Left lung (tissue), 10 donors: Measurements from ENCODE around the gene ENOX2. TPM values are rescaled to one million over a fixed set of nuclear protein-coding genes. Genes with fewer than 3 reads are reported as not detected.

Experiments
- ATAC-seq: fragments of 200-7000 bp; cut with Tn5 transposase; one replicate; pipeline ENCODE4 v1.9.1; 2020; ENCODE audit warnings: moderate library complexity
- DNase-seq, 4 donors: peaks; one replicate each; pipeline ENCODE4 v3.0.0-alpha.2; 2013 to 2020
- H3K27ac ChIP-seq, 2 donors: fragments of 200-600 bp; sonication (generic) in 1 of 2; one replicate each; pipeline versions ENCODE4 v1.5.0 to v1.8.0; 2020 to 2021
- H3K27me3 ChIP-seq, 2 donors: fragments of 200-600 bp; sonication (generic) in 1 of 2; one replicate each; pipeline versions ENCODE4 v1.5.0 to v1.8.0; 2020 to 2021
- H3K36me3 ChIP-seq, 2 donors: fragments of 200-600 bp; sonication (generic) in 1 of 2; one replicate each; pipeline versions ENCODE4 v1.5.0 to v1.8.0; 2020 to 2021
- H3K4me1 ChIP-seq, 2 donors: fragments of 200-600 bp; one replicate each; pipeline ENCODE4 v1.8.0; 2021
- H3K4me3 ChIP-seq, 2 donors: fragments of 200-600 bp; sonication (generic) in 1 of 2; one replicate each; pipeline versions ENCODE4 v1.5.0 to v1.8.0; 2020 to 2021; ENCODE audit warnings: mild to moderate bottlenecking in 1 of 2
- H3K9me3 ChIP-seq, 2 donors: fragments of 200-600 bp; sonication (generic) in 1 of 2; one replicate each; pipeline versions ENCODE4 v1.5.0 to v1.8.0; 2020 to 2021
- intact Hi-C, 2 donors: fragments of 100-400 bp; cut with DNase I; formaldehyde crosslinking; loops; one replicate each; pipeline versions ENCODE4 v1.11.2 to v1.14.2; 2022
- polyA plus RNA-seq, 6 donors: library from polyadenylated mRNA; unstranded; fragments of 120-200 nt; gene quantifications; one replicate each; pipeline ENCODE4 v1.2.1, GENCODE V29; 2013; ENCODE audit not compliant: insufficient read length in 6 of 6
- total RNA-seq, 2 donors: library from RNA; stranded (reverse); fragmentation: NEBNext Ultra II Directional; extraction: Animal tissue kit (Norgen Biotek cat#: 25700); gene quantifications; one replicate each; pipeline ENCODE4 v1.2.1, GENCODE V29; 2021
- TF ChIP-seq, protein P1 (sequence below), 2 donors: fragments of 200-600 bp; sonication (generic) in 1 of 2; IDR thresholded peaks; one replicate each; pipeline versions ENCODE4 v1.5.0 to v1.8.0; 2021; ENCODE audit warnings: antibody characterized with exemption in 2 of 2
- donor health status: DM: no; HTN: yes; CAD: no.
- donor health status: DM: no; HTN: no; CAD: no.

Gene ENOX2
- total and polyA plus RNA-seq, 8 donors, result 2.0 to 13.4 (median 11.0) TPM

DNA sequence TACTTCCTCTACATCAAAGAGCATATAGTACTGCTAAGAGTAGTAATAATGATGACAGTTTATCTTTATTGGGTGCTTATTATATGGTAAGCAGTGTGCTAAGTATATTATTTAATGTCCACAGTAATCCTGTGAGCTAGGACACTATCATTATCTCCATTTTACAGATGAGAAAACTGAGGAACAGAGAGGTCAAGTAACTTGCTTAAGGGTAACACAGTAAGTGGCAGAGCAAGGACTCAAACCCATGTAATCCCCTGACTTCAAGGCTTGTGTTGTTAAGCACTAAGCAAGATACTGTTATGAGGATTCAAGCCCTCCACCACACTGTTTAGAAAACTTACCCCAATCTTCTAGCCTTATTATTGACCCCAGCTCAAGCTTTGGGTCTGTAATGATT, 202.4 kb downstream of the ENOX2 start:
- no peaks in the 10 kb centered on the region for H3K4me1 ChIP-seq
- no peaks in the 10 kb centered on the region for H3K27me3 ChIP-seq
- intact Hi-C loops, result no loop called here
- ATAC-seq, result no peak
- DNase-seq, result no peak
- no peak overlapping the region for H3K4me3 ChIP-seq
- TF ChIP-seq, protein P1, sequence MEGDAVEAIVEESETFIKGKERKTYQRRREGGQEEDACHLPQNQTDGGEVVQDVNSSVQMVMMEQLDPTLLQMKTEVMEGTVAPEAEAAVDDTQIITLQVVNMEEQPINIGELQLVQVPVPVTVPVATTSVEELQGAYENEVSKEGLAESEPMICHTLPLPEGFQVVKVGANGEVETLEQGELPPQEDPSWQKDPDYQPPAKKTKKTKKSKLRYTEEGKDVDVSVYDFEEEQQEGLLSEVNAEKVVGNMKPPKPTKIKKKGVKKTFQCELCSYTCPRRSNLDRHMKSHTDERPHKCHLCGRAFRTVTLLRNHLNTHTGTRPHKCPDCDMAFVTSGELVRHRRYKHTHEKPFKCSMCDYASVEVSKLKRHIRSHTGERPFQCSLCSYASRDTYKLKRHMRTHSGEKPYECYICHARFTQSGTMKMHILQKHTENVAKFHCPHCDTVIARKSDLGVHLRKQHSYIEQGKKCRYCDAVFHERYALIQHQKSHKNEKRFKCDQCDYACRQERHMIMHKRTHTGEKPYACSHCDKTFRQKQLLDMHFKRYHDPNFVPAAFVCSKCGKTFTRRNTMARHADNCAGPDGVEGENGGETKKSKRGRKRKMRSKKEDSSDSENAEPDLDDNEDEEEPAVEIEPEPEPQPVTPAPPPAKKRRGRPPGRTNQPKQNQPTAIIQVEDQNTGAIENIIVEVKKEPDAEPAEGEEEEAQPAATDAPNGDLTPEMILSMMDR (IDR thresholded peaks at IDR 0.05), result no peak
- no peak overlapping the region for H3K27ac ChIP-seq
- H3K36me3 ChIP-seq, result no peaks in the 10 kb centered on the region
- no peaks in the 10 kb centered on the region for H3K9me3 ChIP-seq

DNA sequence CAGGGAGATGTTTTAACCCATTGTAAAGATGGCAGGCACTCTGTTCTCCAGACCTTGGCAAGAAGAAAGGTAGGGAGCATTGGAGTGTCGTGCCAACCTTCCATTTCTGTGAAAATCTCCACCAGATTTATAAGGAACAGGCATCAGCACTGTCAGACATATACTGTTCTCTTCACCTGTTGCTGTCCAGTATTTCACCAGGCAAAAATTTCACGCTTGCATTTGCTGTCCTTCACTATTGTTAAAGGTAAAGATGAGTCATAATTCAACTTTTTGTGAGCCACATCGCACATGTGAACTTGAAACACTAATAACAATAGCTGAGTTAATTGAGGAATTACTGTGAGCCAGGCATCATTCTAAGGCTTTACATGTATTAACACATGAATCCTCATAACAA, 203.4 kb downstream of the ENOX2 start:
- H3K9me3 ChIP-seq, result no peaks in the 10 kb centered on the region

DNA sequence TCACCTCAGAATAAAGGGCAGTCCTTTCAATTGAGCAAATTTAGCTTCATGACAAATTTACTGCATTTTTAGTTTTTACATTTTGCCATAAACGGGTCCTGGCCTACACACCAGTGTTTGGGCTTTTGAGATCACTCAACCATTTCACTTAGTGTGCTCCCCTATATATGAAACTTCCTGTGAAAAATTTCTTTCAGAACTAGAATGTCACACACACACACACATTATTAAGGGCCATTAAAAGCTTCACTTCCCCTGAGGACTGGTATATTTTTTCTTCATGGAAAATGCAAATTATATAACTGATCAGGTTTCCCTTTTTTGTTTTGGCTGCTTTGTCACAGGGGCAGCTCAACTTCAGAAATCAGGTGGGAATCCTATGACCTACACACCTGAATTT, 206.5 kb downstream of the ENOX2 start:
- no peaks in the 10 kb centered on the region for H3K27me3 ChIP-seq
- H3K27ac ChIP-seq, result no peak overlapping the region
- ATAC-seq, result no peak
- DNase-seq, result no peak
- intact Hi-C loops, result no loop called here
- H3K9me3 ChIP-seq, result no peaks in the 10 kb centered on the region
- no peaks in the 10 kb centered on the region for H3K4me1 ChIP-seq
- H3K36me3 ChIP-seq, result no peaks in the 10 kb centered on the region
- no peak overlapping the region for H3K4me3 ChIP-seq
- TF ChIP-seq, protein P1 (IDR thresholded peaks at IDR 0.05), result no peak

More for the DNA sequence above, 203.4 kb downstream of the ENOX2 start:
- DNase-seq, result no peak
- ATAC-seq, result no peak
- Histone ChIP-seq H3K27me3 (no peaks in the 10 kb centered on the region), H3K4me1 (no peaks in the 10 kb centered on the region), H3K27ac (no peak overlapping the region), H3K36me3 (no peaks in the 10 kb centered on the region), H3K4me3 (no peak overlapping the region)
- TF ChIP-seq, protein P1 (IDR thresholded peaks at IDR 0.05), result no peak
- intact Hi-C loops, result no loop called here

DNA sequence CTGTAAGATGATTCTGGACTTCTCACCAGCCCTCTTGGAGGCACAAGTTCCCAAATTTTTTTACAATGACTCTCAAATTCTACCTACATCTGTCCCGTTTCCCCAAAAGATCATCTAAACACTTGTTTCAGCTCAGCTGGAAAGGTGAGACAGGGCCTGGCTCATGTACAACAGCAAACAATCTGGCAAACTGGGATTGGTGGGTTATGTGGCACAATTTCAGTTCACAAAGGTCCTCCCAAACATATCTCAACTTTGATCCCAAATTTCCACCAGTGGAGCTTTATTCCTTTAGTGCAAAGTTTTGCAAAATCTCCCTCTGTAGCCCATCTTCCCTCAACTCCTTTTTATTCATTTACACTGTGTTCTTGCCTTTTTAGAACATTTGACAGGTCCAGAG, 207.1 kb downstream of the ENOX2 start:
- no peak for ATAC-seq
- H3K4me3 ChIP-seq, result no peak overlapping the region
- H3K36me3 ChIP-seq, result no peaks in the 10 kb centered on the region
- H3K9me3 ChIP-seq, result no peaks in the 10 kb centered on the region
- H3K27ac ChIP-seq, result no peak overlapping the region
- no peak for DNase-seq
- intact Hi-C loops, result no loop called here
- H3K4me1 ChIP-seq, result no peaks in the 10 kb centered on the region
- no peaks in the 10 kb centered on the region for H3K27me3 ChIP-seq
- TF ChIP-seq, protein P1 (IDR thresholded peaks at IDR 0.05), result no peak

DNA sequence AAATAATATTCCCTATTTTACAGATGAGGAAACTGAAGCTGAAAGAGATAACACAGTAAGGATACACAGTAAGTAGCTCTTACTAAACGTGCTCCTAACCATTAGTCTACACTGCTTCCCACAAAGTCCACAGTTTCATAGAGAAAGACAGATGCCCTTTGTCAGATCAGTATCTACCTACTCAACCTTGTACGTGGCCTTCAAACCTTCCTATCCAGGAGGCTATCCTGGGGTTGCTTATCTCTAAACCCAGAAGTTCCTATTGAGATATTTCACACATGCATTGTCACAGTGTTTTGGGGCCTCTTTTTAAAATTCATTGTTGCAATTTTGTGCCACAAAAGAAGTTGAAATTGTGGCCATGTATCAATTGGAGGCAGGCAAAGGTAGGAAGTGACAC, 208.0 kb downstream of the ENOX2 start:
- ATAC-seq, result no peak

More for the DNA sequence above, 208.0 kb downstream of the ENOX2 start:
- Histone ChIP-seq H3K4me1 (no peaks in the 10 kb centered on the region), H3K4me3 (no peak overlapping the region), H3K27me3 (no peaks in the 10 kb centered on the region), H3K9me3 (no peaks in the 10 kb centered on the region), H3K27ac (no peak overlapping the region), H3K36me3 (no peaks in the 10 kb centered on the region)
- no peak for DNase-seq
- TF ChIP-seq, protein P1 (IDR thresholded peaks at IDR 0.05), result no peak
- intact Hi-C loops, result no loop called here
